OCI-LY3 (cell line): ENCODE measurements around the gene SLC35F3.

Experiments used
- H2AFZ ChIP-seq: fragments of 200-600, 300-600 bp; shearing (Covaris generic); 2 replicates; pipeline ENCODE4 v1.6.0; 2014; ENCODE audit warnings: antibody characterized with exemption, low read depth, low read length
- H3K27ac ChIP-seq: fragments of 200-600, 300-600 bp; sonication (generic); 2 replicates; pipeline ENCODE4 v1.5.1; 2014; ENCODE audit warnings: mild to moderate bottlenecking, low read length, moderate library complexity, mixed read lengths
- H3K27me3 ChIP-seq: fragments of 200-600, 300-600 bp; sonication (generic); 2 replicates; pipeline ENCODE4 v1.6.1; 2014; ENCODE audit warnings: low read depth, low read length, mixed read lengths
- H3K36me3 ChIP-seq: fragments of 200-600, 300-600 bp; sonication (generic); replicated peaks from 2 replicates; pipeline ENCODE3; 2014; ENCODE audit warnings: low read depth, low read length, mixed read lengths
- H3K4me1 ChIP-seq: fragments of 300-600, 200-600 bp; sonication (generic); 2 replicates; pipeline ENCODE4 v1.6.1; 2014; ENCODE audit warnings: low read length, mixed read lengths
- H3K4me2 ChIP-seq: fragments of 200-600, 300-600 bp; sonication (generic); 2 replicates; pipeline ENCODE4 v1.6.1; 2014; ENCODE audit warnings: low read length, mixed read lengths
- H3K4me3 ChIP-seq: fragments of 300-600, 200-600 bp; sonication (generic); 2 replicates; pipeline ENCODE4 v1.5.1; 2014; ENCODE audit warnings: antibody characterized with exemption, mild to moderate bottlenecking, low read length, moderate library complexity
- H3K79me2 ChIP-seq: fragments of 300-600, 200-600 bp; shearing (Covaris generic); 2 replicates; pipeline ENCODE4 v1.6.1; 2014; ENCODE audit warnings: mild to moderate bottlenecking, low read length, mixed read lengths
- H3K9ac ChIP-seq: fragments of 300-600, 200-600 bp; shearing (Covaris generic); 2 replicates; pipeline ENCODE4 v1.6.0; 2014; ENCODE audit warnings: mild to moderate bottlenecking, low read length, moderate library complexity
- H3K9me3 ChIP-seq: fragments of 200-600, 300-600 bp; shearing (Covaris generic); 2 replicates; pipeline ENCODE4 v1.6.1; 2014; ENCODE audit warnings: low read length, mixed read lengths; ENCODE audit not compliant: insufficient read depth
- H4K20me1 ChIP-seq: fragments of 200-600, 300-600 bp; sonication (generic); 2 replicates; pipeline ENCODE4 v1.6.1; 2016; ENCODE audit warnings: low read length, mixed read lengths; ENCODE audit not compliant: insufficient read depth
- CTCF ChIP-seq: fragments of 200-600, 300-600 bp; sonication (generic); IDR thresholded peaks from 2 replicates; pipeline ENCODE4 v1.5.1; 2014; ENCODE audit warnings: antibody characterized with exemption, low read length, low read depth
- EZH2phosphoT487 ChIP-seq: fragments of 200-600 bp; shearing (Covaris generic); IDR thresholded peaks from 2 replicates; pipeline ENCODE4 v1.6.1; 2018; ENCODE audit warnings: antibody characterized with exemption, mixed run types, low read depth

The SLC35F3 gene

DNA sequence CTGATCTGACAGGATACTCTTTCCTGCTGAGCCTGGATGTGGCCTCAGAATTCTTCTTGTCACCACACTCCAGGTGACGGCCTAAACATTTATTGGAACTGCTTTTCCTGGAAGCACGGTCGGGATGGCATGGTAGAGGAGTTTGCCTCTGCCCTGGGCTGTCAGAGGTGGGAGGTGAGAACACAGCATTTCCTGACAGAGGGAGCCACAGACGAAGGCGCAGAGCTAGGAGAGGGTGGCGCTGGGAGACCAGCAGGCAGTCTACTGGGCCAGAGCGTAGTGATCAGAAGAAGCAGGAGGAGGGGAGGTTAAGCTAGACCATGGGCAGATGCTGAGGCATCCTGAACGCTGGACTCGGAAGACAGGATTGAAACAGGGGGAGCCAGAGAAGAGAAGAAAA, 315.2 kb downstream of the SLC35F3 start:
- Histone ChIP-seq H3K4me1 (peaks cover 25% of the 10 kb centered on the region), H4K20me1 (no peaks in the 10 kb centered on the region), H3K27ac (no peak overlapping the region), H3K9ac (no peak overlapping the region), H3K27me3 (peaks cover 30% of the 10 kb centered on the region), H2AFZ (no peak overlapping the region), H3K9me3 (no peaks in the 10 kb centered on the region), H3K36me3 (no peaks in the 10 kb centered on the region), H3K4me2 (no peak overlapping the region), H3K79me2 (no peaks in the 10 kb centered on the region), H3K4me3 (no peak overlapping the region)
- TF ChIP-seq CTCF (no peak), EZH2phosphoT487 (no peak)

DNA sequence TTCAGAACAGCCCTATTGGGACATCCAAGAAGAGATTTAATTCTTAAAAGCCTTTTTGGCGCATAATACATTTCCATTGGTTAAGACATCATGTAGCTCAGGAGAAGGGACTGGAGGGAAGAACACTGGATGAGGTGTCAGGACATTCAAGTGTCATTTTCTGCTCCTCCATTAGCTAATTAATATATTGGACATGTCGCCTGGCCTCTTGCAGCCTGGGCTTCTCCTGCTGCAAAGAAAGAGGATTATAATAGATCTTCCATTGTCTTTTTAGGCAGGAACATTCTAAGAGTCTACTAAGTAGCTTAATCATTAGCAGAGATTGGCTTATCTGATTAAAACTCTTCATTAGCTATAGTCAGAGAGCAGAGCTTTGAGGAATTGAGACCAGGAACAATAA, 317.1 kb downstream of the SLC35F3 start:
- no peak overlapping the region for H3K9ac ChIP-seq
- TF ChIP-seq CTCF (no peak), EZH2phosphoT487 (no peak)

DNA sequence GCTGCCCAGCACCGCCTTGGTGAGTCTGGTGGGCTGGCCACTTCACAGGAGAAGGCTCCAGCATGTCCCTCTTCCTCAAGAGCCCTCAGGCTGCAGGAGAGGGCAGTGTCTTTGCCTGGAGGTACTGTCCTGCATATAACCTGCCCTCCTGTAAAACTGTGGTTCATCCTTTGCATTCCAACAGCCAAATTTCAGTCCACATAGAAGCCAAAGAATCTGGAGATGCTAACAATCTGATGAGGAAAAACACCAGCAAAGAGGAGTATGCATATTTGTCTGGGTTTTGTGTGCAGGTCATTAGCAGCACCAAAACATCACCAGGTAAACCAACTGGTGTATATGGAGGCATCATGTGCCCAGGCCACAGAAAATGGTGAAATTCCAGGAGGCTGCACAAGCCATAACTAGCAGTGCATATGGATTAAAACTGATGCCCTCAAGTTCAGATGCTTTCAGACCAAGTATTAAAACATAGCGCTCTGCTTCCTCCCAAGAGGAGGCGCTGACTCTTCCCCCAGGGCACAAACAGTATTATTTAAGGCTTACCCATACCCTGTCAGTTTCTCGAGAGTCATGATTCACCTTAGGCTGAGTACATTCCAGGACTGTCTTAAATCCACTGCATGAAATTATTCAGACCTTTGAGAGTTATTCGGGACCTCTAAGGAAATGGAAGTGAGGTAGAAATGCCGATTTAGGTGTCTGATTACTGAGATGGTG, 318.2 kb downstream of the SLC35F3 start:
- Histone ChIP-seq H3K27me3 (peaks cover 36% of the 10 kb centered on the region), H3K27ac (no peak overlapping the region), H3K36me3 (no peaks in the 10 kb centered on the region), H3K4me1 (peaks cover 1% of the 10 kb centered on the region; the same call in 1 of the 2 replicates), H2AFZ (no peak overlapping the region), H3K4me3 (no peak overlapping the region), H3K9me3 (no peaks in the 10 kb centered on the region), H4K20me1 (no peaks in the 10 kb centered on the region), H3K9ac (no peak overlapping the region), H3K79me2 (no peaks in the 10 kb centered on the region), H3K4me2 (no peak overlapping the region)
- TF ChIP-seq CTCF (no peak), EZH2phosphoT487 (no peak)

More for the DNA sequence above, 317.1 kb downstream of the SLC35F3 start:
- peaks cover 12% of the 10 kb centered on the region for H3K4me1 ChIP-seq
- peaks cover 36% of the 10 kb centered on the region for H3K27me3 ChIP-seq
- no peak overlapping the region for H3K27ac ChIP-seq
- no peak overlapping the region for H3K4me2 ChIP-seq
- no peaks in the 10 kb centered on the region for H3K79me2 ChIP-seq
- no peaks in the 10 kb centered on the region for H4K20me1 ChIP-seq
- H2AFZ ChIP-seq = no peak overlapping the region
- H3K36me3 ChIP-seq = no peaks in the 10 kb centered on the region
- H3K4me3 ChIP-seq = no peak overlapping the region
- H3K9me3 ChIP-seq = no peaks in the 10 kb centered on the region

GRCh38 chr1:234226113-234226818, 321.8 kb downstream of the SLC35F3 start:
- no peak overlapping the region for H3K9ac ChIP-seq
- peaks cover 50% of the 10 kb centered on the region for H3K27me3 ChIP-seq
- TF ChIP-seq CTCF (no peak), EZH2phosphoT487 (no peak)
- no peaks in the 10 kb centered on the region for H4K20me1 ChIP-seq
- no peaks in the 10 kb centered on the region for H3K9me3 ChIP-seq
- no peak overlapping the region for H3K27ac ChIP-seq
- H3K4me3 ChIP-seq = no peak overlapping the region
- no peak overlapping the region for H3K4me2 ChIP-seq
- no peaks in the 10 kb centered on the region for H3K36me3 ChIP-seq
- no peaks in the 10 kb centered on the region for H3K79me2 ChIP-seq
- H2AFZ ChIP-seq = no peak overlapping the region
- no peaks in the 10 kb centered on the region for H3K4me1 ChIP-seq
